GM20000 (cell line): Measurements from ENCODE around the gene CPN1.

ENCODE experiments used
- DNase-seq: peaks from one replicate; pipeline ENCODE4 v3.0.0; 2012; ENCODE audit warnings: low spot score
- CTCF ChIP-seq: IDR thresholded peaks from 2 replicates; pipeline ENCODE4 v1.5.1; 2012; ENCODE audit warnings: mild to moderate bottlenecking, control low read depth; ENCODE audit errors: extremely low read depth, missing control alignments

CPN1 gene

GRCh38 chr10:100009793-100010676 lies 71.6 kb downstream of the CPN1 start, which contains the start of gene DNMBP:
DNMBP (minus strand) TSS chr10:100009947; CDS start chr10:99972124, 37,823 bp downstream.
- peak; percentile 97 for DNase-seq
- TF ChIP-seq CTCF: peak; percentile 75

DNA sequence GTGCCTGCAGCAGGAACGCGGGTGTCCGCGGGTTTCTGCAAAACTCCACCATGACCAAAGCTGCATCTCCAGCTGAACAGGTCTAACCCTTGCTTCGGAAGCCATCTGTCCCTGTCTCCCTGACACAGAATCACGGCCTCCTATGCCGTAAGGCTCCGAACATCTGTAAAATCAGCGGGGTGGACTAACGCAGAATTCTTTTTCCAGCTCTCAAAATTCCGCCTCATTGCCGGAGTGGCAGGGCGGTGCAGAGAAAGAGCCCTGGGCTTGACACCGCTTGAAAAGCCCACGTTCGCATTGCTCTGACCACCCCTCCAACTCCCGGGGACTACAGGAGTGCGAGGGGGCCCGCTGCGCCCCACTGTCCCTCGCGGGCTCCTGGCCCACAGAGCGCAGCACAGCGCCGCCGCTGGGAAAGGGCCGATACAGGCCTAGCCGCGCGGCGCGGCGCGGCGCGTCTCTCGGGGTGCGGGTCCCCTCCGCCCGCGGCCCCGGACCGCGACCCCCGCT lies 72.3 kb downstream of the CPN1 start:
- no peak for DNase-seq
- peak; percentile 47 for TF ChIP-seq CTCF

- TF ChIP-seq CTCF: no peak
- DNase-seq: no peak
Measured at GRCh38 chr10:100008708-100009282, 72.9 kb downstream of the CPN1 start.

DNA sequence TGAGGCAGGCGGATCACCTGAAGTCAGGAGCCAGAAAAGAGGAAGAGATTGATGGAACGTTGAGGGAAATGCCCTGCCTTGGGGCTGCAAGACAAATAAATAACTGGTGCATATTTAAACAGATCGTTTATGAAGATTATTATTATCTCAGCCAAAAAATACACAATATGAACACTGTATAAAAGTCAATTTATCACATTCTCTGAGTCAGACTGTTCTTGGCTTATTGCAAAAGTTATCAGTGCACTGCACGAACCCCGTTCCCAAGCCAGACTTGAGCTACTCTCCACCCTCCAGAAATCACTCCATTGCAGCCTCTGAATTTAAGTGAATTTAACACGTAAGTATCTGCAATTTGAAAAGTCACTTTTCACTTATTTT lies 73.5 kb downstream of the CPN1 start:
- no peak for DNase-seq
- TF ChIP-seq CTCF: no peak

DNA sequence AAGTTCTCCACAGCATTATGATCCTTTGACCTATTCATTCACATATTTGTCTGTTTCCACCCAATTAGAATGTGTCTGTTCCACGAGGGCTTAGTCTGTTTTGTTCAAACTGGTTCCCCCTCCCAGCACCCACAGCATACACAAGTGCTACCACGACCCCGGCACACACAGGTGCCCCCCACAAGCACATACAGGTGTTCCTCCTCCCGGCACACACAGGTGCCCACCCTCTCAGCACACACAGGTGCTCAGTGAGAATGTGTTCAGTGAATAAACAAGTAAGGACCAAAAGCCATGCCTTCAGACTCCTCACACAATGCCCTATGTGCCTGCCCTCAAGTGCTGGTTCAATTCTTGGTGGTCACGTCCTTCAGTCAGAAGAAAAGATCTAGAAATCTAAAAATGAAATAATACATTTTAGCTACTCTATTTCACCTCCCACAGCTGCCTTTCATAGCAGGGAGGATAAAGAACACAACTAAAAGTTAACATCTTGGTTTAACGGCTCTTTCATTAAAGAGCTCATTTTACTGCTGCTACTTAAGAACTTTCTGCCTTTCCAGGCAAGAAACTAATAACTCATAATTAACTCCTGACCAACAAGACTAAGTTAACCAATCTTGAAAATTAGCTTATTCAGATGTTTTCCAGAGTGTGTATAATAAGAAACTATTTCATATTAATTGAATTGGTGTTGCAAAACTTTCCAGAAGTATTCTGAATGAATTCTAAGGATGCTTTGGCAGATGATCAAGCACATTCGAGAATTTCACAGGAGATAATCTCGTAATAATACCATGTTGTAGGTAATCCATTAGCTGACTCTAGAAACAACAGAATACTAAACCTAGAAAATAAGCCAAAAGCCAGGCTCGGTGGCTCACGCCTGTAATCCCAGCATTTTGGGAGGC lies 74.2 kb downstream of the CPN1 start:
- TF ChIP-seq CTCF: no peak
- DNase-seq: no peak

GRCh38 chr10:100006243-100006886 lies 75.3 kb downstream of the CPN1 start:
- DNase-seq: peak; percentile 55
- no peak for TF ChIP-seq CTCF
